Lung (tissue), 12 donors: ENCODE data around the gene FAAP100. TPM values are rescaled to one million over a fixed set of nuclear protein-coding genes. Genes with fewer than 3 reads are reported as not detected.

Experiments
- ATAC-seq: fragments of 200-7000 bp; cut with Tn5 transposase; one replicate; pipeline ENCODE4 v1.9.1; 2020; ENCODE audit warnings: moderate number of reproducible peaks; ENCODE audit not compliant: insufficient read depth, low FRiP score
- DNase-seq, 3 donors: peaks; one replicate each; pipeline ENCODE4 v3.0.0-alpha.2; 2013 to 2017
- H3K27ac ChIP-seq, 2 donors: one replicate each; pipeline ENCODE4 v1.5.1; 2013; ENCODE audit warnings: mild to moderate bottlenecking in 2 of 2, moderate library complexity in 2 of 2, control low read depth in 1 of 2, inconsistent platforms in 1 of 2, low read depth in 1 of 2, low read length in 1 of 2
- H3K27me3 ChIP-seq, 3 donors: one replicate each; pipeline ENCODE4 v1.5.1; 2013; ENCODE audit warnings: low read length in 2 of 3; ENCODE audit not compliant: control insufficient read depth in 3 of 3, insufficient read depth in 3 of 3
- H3K36me3 ChIP-seq, 4 donors: one replicate each; pipeline ENCODE4 v1.5.1; 2013; ENCODE audit warnings: low read length in 4 of 4, mild to moderate bottlenecking in 1 of 4, moderate library complexity in 1 of 4; ENCODE audit not compliant: control insufficient read depth in 4 of 4, insufficient read depth in 4 of 4
- H3K4me1 ChIP-seq, 5 donors: one replicate each; pipeline ENCODE4 v1.5.1; 2013; ENCODE audit warnings: low read length in 5 of 5, mild to moderate bottlenecking in 2 of 5, moderate library complexity in 1 of 5; ENCODE audit not compliant: control insufficient read depth in 5 of 5, insufficient read depth in 5 of 5
- H3K4me3 ChIP-seq: one replicate; pipeline ENCODE4 v1.5.1; 2013; ENCODE audit warnings: mild to moderate bottlenecking, control low read depth, moderate library complexity
- H3K9ac ChIP-seq, 2 donors: one replicate each; pipeline ENCODE4 v1.5.1; 2013; ENCODE audit warnings: low read length in 2 of 2, control low read depth in 1 of 2; ENCODE audit not compliant: insufficient read depth in 1 of 2
- H3K9me3 ChIP-seq, 4 donors: one replicate each; pipeline ENCODE4 v1.5.1; 2013; ENCODE audit warnings: low read length in 3 of 4, mild to moderate bottlenecking in 1 of 4, moderate library complexity in 1 of 4; ENCODE audit not compliant: control insufficient read depth in 4 of 4, insufficient read depth in 3 of 4
- WGBS, 2 donors: extraction: QIAGEN DNeasy Blood & Tissue Kit; methylation state at CpG; one replicate each; pipeline ENCODE4 v1.1.7; 2013; 5-methylcytosine and 5-hydroxymethylcytosine counted together
- polyA plus RNA-seq, 2 donors: library from polyadenylated mRNA; stranded (reverse); fragments of 200-250 nt; gene quantifications; one replicate each; pipeline ENCODE4 v1.2.1, GENCODE V29; 2013
- total RNA-seq, 2 donors: library from RNA; depleted of rRNA in 1 of 2; stranded (reverse); fragments of >200 nt in 1 of 2; gene quantifications; one replicate each; pipeline ENCODE4 v1.2.1, GENCODE V29; 2014 to 2021
- TF ChIP-seq, protein P1 (sequence below): IDR thresholded peaks from 2 replicates; pipeline ENCODE4 v1.5.1; 2012; ENCODE audit warnings: mild to moderate bottlenecking; ENCODE audit errors: control extremely low read depth, extremely low read depth
- donor health status: control.
- donor health status: control.
- donor health status: Bipolar disorder and iron deficiency.
- donor health status: healthy.
- donor health status: DM: yes; HTN: yes; CAD: no.

Gene FAAP100
- total and polyA plus RNA-seq, 4 donors: 20.8 to 34.4 (median 25.4) TPM

GRCh38 chr17:81524039-81524864 lies 27.9 kb downstream of the FAAP100 start:
- Histone ChIP-seq H3K4me1 (peaks cover 0 to 24% (median 3%) of the 10 kb centered on the region in 5 donors), H3K36me3 (no peaks in the 10 kb centered on the region), H3K27ac (no peak overlapping the region), H3K4me3 (no peak overlapping the region), H3K9me3 (peaks cover 0 to 2% (median 0%) of the 10 kb centered on the region in 4 donors), H3K27me3 (peaks cover 0 to 23% (median 21%) of the 10 kb centered on the region in 3 donors), H3K9ac (no peak overlapping the region)
- TF ChIP-seq, protein P1, sequence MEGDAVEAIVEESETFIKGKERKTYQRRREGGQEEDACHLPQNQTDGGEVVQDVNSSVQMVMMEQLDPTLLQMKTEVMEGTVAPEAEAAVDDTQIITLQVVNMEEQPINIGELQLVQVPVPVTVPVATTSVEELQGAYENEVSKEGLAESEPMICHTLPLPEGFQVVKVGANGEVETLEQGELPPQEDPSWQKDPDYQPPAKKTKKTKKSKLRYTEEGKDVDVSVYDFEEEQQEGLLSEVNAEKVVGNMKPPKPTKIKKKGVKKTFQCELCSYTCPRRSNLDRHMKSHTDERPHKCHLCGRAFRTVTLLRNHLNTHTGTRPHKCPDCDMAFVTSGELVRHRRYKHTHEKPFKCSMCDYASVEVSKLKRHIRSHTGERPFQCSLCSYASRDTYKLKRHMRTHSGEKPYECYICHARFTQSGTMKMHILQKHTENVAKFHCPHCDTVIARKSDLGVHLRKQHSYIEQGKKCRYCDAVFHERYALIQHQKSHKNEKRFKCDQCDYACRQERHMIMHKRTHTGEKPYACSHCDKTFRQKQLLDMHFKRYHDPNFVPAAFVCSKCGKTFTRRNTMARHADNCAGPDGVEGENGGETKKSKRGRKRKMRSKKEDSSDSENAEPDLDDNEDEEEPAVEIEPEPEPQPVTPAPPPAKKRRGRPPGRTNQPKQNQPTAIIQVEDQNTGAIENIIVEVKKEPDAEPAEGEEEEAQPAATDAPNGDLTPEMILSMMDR: no peak
- WGBS, 2 donors: 78 to 83% methylated on average over 18 of the region's 18 CpGs
- no peak for DNase-seq
- ATAC-seq: no peak

DNA sequence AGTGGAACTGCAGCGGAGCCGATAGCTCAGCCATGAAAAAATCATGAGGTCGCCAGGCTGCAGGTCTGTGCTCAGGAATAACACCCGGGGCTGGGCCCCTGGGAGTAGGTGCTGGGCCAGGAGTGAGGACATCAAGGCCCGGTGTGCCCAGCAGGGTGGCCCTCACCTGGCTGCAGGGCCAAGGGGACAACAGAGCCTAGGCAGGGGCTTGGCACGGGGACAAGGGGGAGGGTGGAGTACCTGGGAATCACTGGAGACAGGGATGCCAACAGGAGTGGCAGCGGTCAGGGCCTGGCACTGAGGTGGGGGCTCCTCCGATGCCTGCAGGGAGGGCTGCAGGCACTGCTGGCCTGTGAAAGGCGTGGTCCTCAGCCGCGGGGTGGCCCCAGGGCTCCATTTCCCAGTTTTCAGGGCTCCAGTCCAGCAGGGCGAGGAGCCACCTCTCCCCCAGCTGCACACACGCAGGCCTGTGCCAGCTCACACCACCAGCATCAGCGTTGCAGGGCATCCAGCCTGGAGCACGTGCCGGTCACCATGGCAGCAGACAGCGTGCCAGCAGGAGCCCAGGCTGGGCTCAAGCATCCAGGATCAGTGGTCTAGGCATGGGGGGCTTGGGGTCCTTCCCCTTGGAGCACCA lies 28.6 kb downstream of the FAAP100 start:
- peaks cover 0 to 2% (median 0%) of the 10 kb centered on the region in 4 donors for H3K9me3 ChIP-seq
- H3K9ac ChIP-seq: no peak overlapping the region
- H3K4me3 ChIP-seq: no peak overlapping the region
- no peak for ATAC-seq
- DNase-seq: no peak
- no peak overlapping the region for H3K27ac ChIP-seq
- H3K4me1 ChIP-seq: peaks cover 0 to 31% (median 9%) of the 10 kb centered on the region in 5 donors
- peaks cover 0 to 21% (median 16%) of the 10 kb centered on the region in 3 donors for H3K27me3 ChIP-seq
- TF ChIP-seq, protein P1: no peak
- 41 to 43% methylated on average over 17 of the region's 17 CpGs for WGBS, 2 donors
- no peaks in the 10 kb centered on the region for H3K36me3 ChIP-seq

DNA sequence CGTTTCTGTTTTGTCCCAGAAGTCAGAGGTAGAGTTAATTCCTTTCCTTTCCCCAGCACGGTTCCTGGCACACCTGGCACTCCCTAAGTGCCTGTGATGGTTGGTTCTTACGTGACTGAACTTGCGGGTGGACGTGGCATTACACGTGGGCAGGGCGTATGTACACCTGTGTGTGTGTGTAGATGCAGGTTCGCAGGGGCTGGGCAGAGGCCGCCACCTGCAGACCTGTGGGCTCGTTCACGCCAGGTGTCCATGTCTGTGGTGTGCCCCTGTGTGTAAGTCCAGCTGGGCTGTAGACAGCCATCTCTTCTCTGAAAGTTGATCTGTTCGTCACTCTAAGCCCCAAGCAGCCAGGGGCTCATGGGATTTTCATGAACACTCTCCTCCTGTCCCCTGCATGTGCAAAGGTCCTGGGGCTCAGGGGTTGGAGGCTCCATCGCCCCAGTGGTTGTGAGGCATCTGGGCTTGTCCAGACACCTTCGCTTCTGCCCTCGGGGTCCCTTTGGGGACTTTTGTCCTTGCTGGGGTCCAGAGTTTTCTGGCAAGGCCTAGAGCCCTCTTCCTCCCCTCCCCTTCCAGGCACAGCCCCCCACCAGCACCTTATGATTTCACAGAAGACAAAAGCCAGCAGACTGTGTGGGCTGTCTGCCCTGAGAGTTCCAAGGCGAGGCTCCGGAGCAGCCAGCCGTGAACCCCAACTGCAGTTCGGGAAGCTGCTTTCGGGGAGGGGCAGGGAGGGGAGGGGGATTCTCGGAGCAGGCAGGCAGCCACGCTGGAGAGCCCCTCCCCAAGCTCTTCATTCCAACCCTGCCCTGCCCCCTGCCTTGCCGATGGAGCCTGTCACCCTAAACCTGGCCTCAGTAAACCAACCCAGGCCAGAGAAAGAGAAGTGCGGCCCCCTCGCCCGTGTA lies 29.4 kb downstream of the FAAP100 start:
- H3K27me3 ChIP-seq: peaks cover 0 to 18% (median 13%) of the 10 kb centered on the region in 3 donors
- H3K9ac ChIP-seq: no peak overlapping the region
- WGBS, 2 donors: 67 to 72% methylated on average over 26 of the region's 26 CpGs

More for the DNA sequence above, 29.4 kb downstream of the FAAP100 start:
- ATAC-seq (no peak), DNase-seq (peak; percentile 71 to 79 (median 79))
- no peak overlapping the region for H3K4me3 ChIP-seq
- H3K4me1 ChIP-seq: peaks cover 0 to 37% (median 13%) of the 10 kb centered on the region in 5 donors
- H3K27ac ChIP-seq: no peak overlapping the region
- no peaks in the 10 kb centered on the region for H3K36me3 ChIP-seq
- peaks cover 0 to 2% (median 0%) of the 10 kb centered on the region in 4 donors for H3K9me3 ChIP-seq
- TF ChIP-seq, protein P1: no peak
